ENCODE measurements around the gene NEO1.

The NEO1 gene

GRCh38 chr15:73075160-73075859 lies 23.0 kb downstream of the NEO1 start:
- no peak for DNase-seq (ENCODE audit: low read depth)

GRCh38 chr15:73078291-73078690 lies 26.0 kb downstream of the NEO1 start:
- no peak for DNase-seq (ENCODE audit: low read depth)

GRCh38 chr15:73078722-73079121 lies 26.5 kb downstream of the NEO1 start:
- DNase-seq (ENCODE audit: low read depth) = no peak

- no peak for DNase-seq (ENCODE audit: low read depth)
Observed at GRCh38 chr15:73079565-73079964, 27.3 kb downstream of the NEO1 start.

- no peak for DNase-seq (ENCODE audit: low read depth)
Observed at GRCh38 chr15:73081321-73081958, 29.2 kb downstream of the NEO1 start.

- no peak for DNase-seq (ENCODE audit: low read depth)
Observed at GRCh38 chr15:73082812-73083211, 30.5 kb downstream of the NEO1 start.

- DNase-seq (ENCODE audit: low read depth) = no peak
Observed at GRCh38 chr15:73087098-73087497, 34.8 kb downstream of the NEO1 start.

GRCh38 chr15:73105064-73105463 lies 52.8 kb downstream of the NEO1 start:
- DNase-seq (ENCODE audit: low read depth) = no peak

- DNase-seq (ENCODE audit: low read depth) = no peak
Observed at GRCh38 chr15:73108676-73109075, 56.4 kb downstream of the NEO1 start.

GRCh38 chr15:73109765-73110164 lies 57.5 kb downstream of the NEO1 start:
- DNase-seq (ENCODE audit: low read depth) = no peak

- DNase-seq (ENCODE audit: low read depth) = no peak
Observed at GRCh38 chr15:73110201-73110600, 57.9 kb downstream of the NEO1 start.

GRCh38 chr15:73114064-73114463 lies 61.8 kb downstream of the NEO1 start:
- no peak for DNase-seq (ENCODE audit: low read depth)

- DNase-seq (ENCODE audit: low read depth) = no peak
Observed at GRCh38 chr15:73116164-73116563, 63.9 kb downstream of the NEO1 start.

GRCh38 chr15:73118055-73118454 lies 65.8 kb downstream of the NEO1 start:
- no peak for DNase-seq (ENCODE audit: low read depth)

- DNase-seq (ENCODE audit: low read depth) = no peak
Observed at GRCh38 chr15:73119478-73119877, 67.2 kb downstream of the NEO1 start.

- no peak for DNase-seq (ENCODE audit: low read depth)
Observed at GRCh38 chr15:73120269-73120668, 68.0 kb downstream of the NEO1 start.

- no peak for DNase-seq (ENCODE audit: low read depth)
Observed at GRCh38 chr15:73125219-73125618, 73.0 kb downstream of the NEO1 start.

- peak; percentile 8 for DNase-seq (ENCODE audit: low read depth)
Observed at GRCh38 chr15:73127302-73127936, 75.2 kb downstream of the NEO1 start.

GRCh38 chr15:73130830-73131229 lies 78.6 kb downstream of the NEO1 start:
- no peak for DNase-seq (ENCODE audit: low read depth)

- DNase-seq (ENCODE audit: low read depth) = no peak
Observed at GRCh38 chr15:73134196-73134595, 81.9 kb downstream of the NEO1 start.

- no peak for DNase-seq (ENCODE audit: low read depth)
Observed at GRCh38 chr15:73139041-73139743, 86.9 kb downstream of the NEO1 start.

GRCh38 chr15:73139744-73140553 lies 87.7 kb downstream of the NEO1 start:
- no peak for DNase-seq (ENCODE audit: low read depth)

Measured in activated T-cell treated with anti-CD3 and anti-CD28 coated beads for 48 hours (primary cell).